Lower leg skin (tissue), 4 donors: ENCODE results near the gene SEMA3B. TPM values are rescaled to one million over a fixed set of nuclear protein-coding genes. Genes with fewer than 3 reads are reported as not detected.

Experiments used
- DNase-seq, 2 donors: peaks; one replicate each; pipeline ENCODE4 v3.0.0-alpha.2; 2019; ENCODE audit warnings: low spot score in 2 of 2
- H3K4me3 ChIP-seq: fragments of 200-600 bp; sonication (generic); 2 replicates; pipeline ENCODE4 v1.5.1; 2017; ENCODE audit warnings: mild to moderate bottlenecking, low read depth; ENCODE audit not compliant: poor library complexity, severe bottlenecking
- CTCF ChIP-seq, 3 donors: fragments of 450-650 bp; IDR thresholded peaks; one replicate each; pipeline ENCODE4 v1.5.1; 2016; ENCODE audit warnings: antibody characterized with exemption in 3 of 3, mild to moderate bottlenecking in 3 of 3, moderate library complexity in 2 of 3
- POLR2A ChIP-seq, 2 donors: fragments of 450-650 bp; IDR thresholded peaks; one replicate each; pipeline ENCODE4 v1.6.1; 2016 to 2017; ENCODE audit warnings: antibody characterized with exemption in 2 of 2, mild to moderate bottlenecking in 1 of 2, moderate library complexity in 1 of 2
- WGBS, 2 donors: methylation state at CpG; one replicate each; pipeline ENCODE4 v1.1.5; 2018; 5-methylcytosine and 5-hydroxymethylcytosine counted together
- intact Hi-C: fragments of 100-400 bp; cut with DNase I; formaldehyde crosslinking; loops from one replicate; pipeline ENCODE4 v1.15.0; 2023; ENCODE audit warnings: low total_unique reads
- total RNA-seq, 4 donors: library from RNA; depleted of rRNA; stranded (reverse); fragments of >200 nt; gene quantifications; one replicate each; pipeline ENCODE4 v1.1.0, GENCODE V29; 2016

SEMA3B gene
- total RNA-seq, 4 donors from 2014 or later = 1.1 to 7.2 (median 3.3) TPM

- peak; percentile 96 to 99 for DNase-seq
- WGBS, 2 donors = 2 to 3% methylated on average over 6 to 63 of the region's 67 CpGs
- peak within 1 kb of the TSS; percentile 82 for H3K4me3 ChIP-seq
- TF ChIP-seq CTCF (IDR thresholded peaks at IDR 0.05) (no peak), POLR2A (IDR thresholded peaks at IDR 0.05) (no peak)
- intact Hi-C loops = no loop called here
These were observed 23.5 kb downstream of the SEMA3B start, which contains the start of gene IFRD2 for GRCh38 chr3:50292159-50293078. Gene IFRD2 (minus strand): TSS chr3:50292429. CDS start chr3:50292274, 155 bp downstream.

GRCh38 chr3:50293079-50293801 lies 24.3 kb downstream of the SEMA3B start:
- no peak overlapping the region for H3K4me3 ChIP-seq
- intact Hi-C loops = no loop called here
- DNase-seq = peak in 1 of 2 donors; percentile 88
- no peak for TF ChIP-seq POLR2A (IDR thresholded peaks at IDR 0.05)
- TF ChIP-seq CTCF (IDR thresholded peaks at IDR 0.05) = no peak
- 73 to 78% methylated on average over 10 to 12 of the region's 12 CpGs for WGBS, 2 donors

- H3K4me3 ChIP-seq = no peak overlapping the region
- 83 to 89% methylated on average over 4 of the region's 4 CpGs for WGBS, 2 donors
- DNase-seq = no peak
- TF ChIP-seq CTCF (IDR thresholded peaks at IDR 0.05) = no peak
- TF ChIP-seq POLR2A (IDR thresholded peaks at IDR 0.05) = no peak
- intact Hi-C loops = no loop called here
These were observed 25.1 kb downstream of the SEMA3B start for GRCh38 chr3:50294089-50294488.

GRCh38 chr3:50294492-50295403 lies 25.8 kb downstream of the SEMA3B start:
- no peak for DNase-seq
- 92% methylated on average over 11 to 18 of the region's 22 CpGs for WGBS, 2 donors
- no peak for TF ChIP-seq CTCF (IDR thresholded peaks at IDR 0.05)
- no peak for TF ChIP-seq POLR2A (IDR thresholded peaks at IDR 0.05)
- intact Hi-C loops = no loop called here
- H3K4me3 ChIP-seq = no peak overlapping the region
